HL-60 (cell line): ENCODE data around the gene PNCK.

Experiments used
- DNase-seq, 2 experiments: peaks; one replicate each; pipeline ENCODE4 v3.0.0-alpha.2; 2010 to 2020; ENCODE audit warnings: low read depth in 1 of 2, low spot score in 1 of 2
- H3K27ac ChIP-seq: fragments of 250-450 bp; sonication (Bioruptor Pico); replicated peaks from 2 replicates; pipeline ENCODE4 v1.5.1; 2020; ENCODE audit warnings: mild to moderate bottlenecking, moderate library complexity
- H3K27me3 ChIP-seq: fragments of 250-450 bp; sonication (Bioruptor Pico); 2 replicates; pipeline ENCODE4 v1.5.1; 2021; ENCODE audit warnings: mild to moderate bottlenecking, moderate library complexity; ENCODE audit not compliant: insufficient read depth, poor library complexity, severe bottlenecking
- H3K4me3 ChIP-seq: replicated peaks from 2 replicates; pipeline ENCODE4 v1.5.1; 2011; ENCODE audit warnings: mild to moderate bottlenecking, control low read depth, low read length; ENCODE audit not compliant: insufficient read depth
- CTCF ChIP-seq: IDR thresholded peaks from one replicate; pipeline ENCODE4 v1.5.1; 2011; ENCODE audit warnings: low read length, control low read depth, inconsistent platforms; ENCODE audit not compliant: insufficient read depth
- GABPA ChIP-seq: IDR thresholded peaks from 2 replicates; pipeline ENCODE4 v1.6.1; 2012; ENCODE audit warnings: low read depth
- POLR2AphosphoS5 ChIP-seq: IDR thresholded peaks from 2 replicates; pipeline ENCODE4 v1.6.1; 2012; ENCODE audit warnings: low read depth
- SPI1 ChIP-seq: IDR thresholded peaks from 2 replicates; pipeline ENCODE4 v1.6.1; 2012; ENCODE audit warnings: low read depth, mild to moderate bottlenecking, borderline replicate concordance
- TF ChIP-seq, protein P1 (sequence below): IDR thresholded peaks from 2 replicates; pipeline ENCODE4 v1.6.1; 2012; ENCODE audit warnings: low read depth; ENCODE audit not compliant: insufficient replicate concordance

PNCK gene

GRCh38 chrX:153639177-153640044 lies 34.2 kb downstream of the PNCK start:
- no peak overlapping the region for H3K27ac ChIP-seq
- TF ChIP-seq SPI1 (no peak), CTCF (no peak), GABPA (no peak), POLR2AphosphoS5 (no peak)
- TF ChIP-seq, protein P1, sequence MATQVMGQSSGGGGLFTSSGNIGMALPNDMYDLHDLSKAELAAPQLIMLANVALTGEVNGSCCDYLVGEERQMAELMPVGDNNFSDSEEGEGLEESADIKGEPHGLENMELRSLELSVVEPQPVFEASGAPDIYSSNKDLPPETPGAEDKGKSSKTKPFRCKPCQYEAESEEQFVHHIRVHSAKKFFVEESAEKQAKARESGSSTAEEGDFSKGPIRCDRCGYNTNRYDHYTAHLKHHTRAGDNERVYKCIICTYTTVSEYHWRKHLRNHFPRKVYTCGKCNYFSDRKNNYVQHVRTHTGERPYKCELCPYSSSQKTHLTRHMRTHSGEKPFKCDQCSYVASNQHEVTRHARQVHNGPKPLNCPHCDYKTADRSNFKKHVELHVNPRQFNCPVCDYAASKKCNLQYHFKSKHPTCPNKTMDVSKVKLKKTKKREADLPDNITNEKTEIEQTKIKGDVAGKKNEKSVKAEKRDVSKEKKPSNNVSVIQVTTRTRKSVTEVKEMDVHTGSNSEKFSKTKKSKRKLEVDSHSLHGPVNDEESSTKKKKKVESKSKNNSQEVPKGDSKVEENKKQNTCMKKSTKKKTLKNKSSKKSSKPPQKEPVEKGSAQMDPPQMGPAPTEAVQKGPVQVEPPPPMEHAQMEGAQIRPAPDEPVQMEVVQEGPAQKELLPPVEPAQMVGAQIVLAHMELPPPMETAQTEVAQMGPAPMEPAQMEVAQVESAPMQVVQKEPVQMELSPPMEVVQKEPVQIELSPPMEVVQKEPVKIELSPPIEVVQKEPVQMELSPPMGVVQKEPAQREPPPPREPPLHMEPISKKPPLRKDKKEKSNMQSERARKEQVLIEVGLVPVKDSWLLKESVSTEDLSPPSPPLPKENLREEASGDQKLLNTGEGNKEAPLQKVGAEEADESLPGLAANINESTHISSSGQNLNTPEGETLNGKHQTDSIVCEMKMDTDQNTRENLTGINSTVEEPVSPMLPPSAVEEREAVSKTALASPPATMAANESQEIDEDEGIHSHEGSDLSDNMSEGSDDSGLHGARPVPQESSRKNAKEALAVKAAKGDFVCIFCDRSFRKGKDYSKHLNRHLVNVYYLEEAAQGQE, result no peak
- H3K27me3 ChIP-seq, result peaks cover 30% of the 10 kb centered on the region
- H3K4me3 ChIP-seq, result no peak overlapping the region
- no peak for DNase-seq

GRCh38 chrX:153638436-153639176 lies 35.0 kb downstream of the PNCK start:
- Histone ChIP-seq H3K27ac (no peak overlapping the region), H3K4me3 (no peak overlapping the region), H3K27me3 (peaks cover 27% of the 10 kb centered on the region)
- TF ChIP-seq POLR2AphosphoS5 (no peak), CTCF (no peak), GABPA (no peak), SPI1 (no peak)
- TF ChIP-seq, protein P1, result no peak
- no peak for DNase-seq

GRCh38 chrX:153638041-153638371 lies 35.6 kb downstream of the PNCK start:
- no peak for TF ChIP-seq CTCF
- TF ChIP-seq SPI1, result no peak
- no peak for TF ChIP-seq POLR2AphosphoS5
- TF ChIP-seq, protein P1, result no peak
- no peak for TF ChIP-seq GABPA
- H3K27me3 ChIP-seq, result peaks cover 21% of the 10 kb centered on the region
- H3K4me3 ChIP-seq, result no peak overlapping the region
- DNase-seq, result no peak
- H3K27ac ChIP-seq, result no peak overlapping the region
